Neural cell (in vitro differentiated cells): ENCODE results near the gene PIK3C2G. TPM values are rescaled to one million over a fixed set of nuclear protein-coding genes. Genes with fewer than 3 reads are reported as not detected.

Source experiments
- H2AFZ ChIP-seq: fragments of 200-600, 300-800 bp; sonication (generic), shearing (Covaris generic); 2 replicates; pipeline ENCODE4 v1.6.0; 2014; ENCODE audit warnings: low read depth, mild to moderate bottlenecking, antibody characterized with exemption, low read length, moderate library complexity
- H3F3A ChIP-seq: fragments of 200-600 bp; shearing (Covaris generic); 2 replicates; pipeline ENCODE4 v1.6.1; 2016; ENCODE audit warnings: mild to moderate bottlenecking, moderate library complexity, mixed read lengths, antibody characterized with exemption, low read length; ENCODE audit not compliant: insufficient read depth, poor library complexity, severe bottlenecking
- H3K27ac ChIP-seq: fragments of 200-600, 300-800 bp; sonication (generic), shearing (Covaris generic); 2 replicates; pipeline ENCODE4 v1.5.1; 2014; ENCODE audit warnings: mild to moderate bottlenecking, low read length, moderate library complexity
- H3K27me3 ChIP-seq: fragments of 300-800, 200-600 bp; sonication (generic), shearing (Covaris generic); 2 replicates; pipeline ENCODE4 v1.6.0; 2014; ENCODE audit warnings: mild to moderate bottlenecking, low read depth, low read length, moderate library complexity; ENCODE audit not compliant: insufficient read depth
- H3K36me3 ChIP-seq: fragments of 300-800, 200-600 bp; sonication (generic), shearing (Covaris generic); 2 replicates; pipeline ENCODE4 v1.5.1; 2014; ENCODE audit warnings: mild to moderate bottlenecking, antibody characterized with exemption, low read length, moderate library complexity; ENCODE audit not compliant: insufficient read depth
- H3K4me2 ChIP-seq: fragments of 300-800, 200-600 bp; sonication (generic), shearing (Covaris generic); 2 replicates; pipeline ENCODE4 v1.6.0; 2014; ENCODE audit warnings: mild to moderate bottlenecking, low read length
- H3K4me3 ChIP-seq: fragments of 300-800, 200-600 bp; sonication (generic), shearing (Covaris generic); 2 replicates; pipeline ENCODE4 v1.5.1; 2014; ENCODE audit warnings: mild to moderate bottlenecking, low read length, moderate library complexity
- H3K79me2 ChIP-seq: fragments of 200-600 bp; shearing (Covaris generic); replicated peaks from 2 replicates; pipeline ENCODE4 v1.6.0; 2014; ENCODE audit warnings: mild to moderate bottlenecking, low read length, moderate library complexity; ENCODE audit not compliant: insufficient read depth
- H3K9ac ChIP-seq: fragments of 300-800, 200-600 bp; sonication (generic), shearing (Covaris generic); 2 replicates; pipeline ENCODE4 v1.6.1; 2016; ENCODE audit warnings: mild to moderate bottlenecking, low read length, mixed read lengths
- H3K9me2 ChIP-seq: fragments of 200-600 bp; shearing (Covaris generic); 2 replicates; pipeline ENCODE4 v1.6.1; 2016; ENCODE audit warnings: mild to moderate bottlenecking, low read length, mixed read lengths; ENCODE audit not compliant: insufficient read depth
- H3K9me3 ChIP-seq: fragments of 200-600, 300-800 bp; sonication (generic), shearing (Covaris generic); 2 replicates; pipeline ENCODE4 v1.6.1; 2016; ENCODE audit warnings: mild to moderate bottlenecking, mixed run types, low read length, moderate library complexity, mixed read lengths
- H4K20me1 ChIP-seq: fragments of 200-600 bp; shearing (Covaris generic); 2 replicates; pipeline ENCODE4 v1.6.1; 2016; ENCODE audit warnings: mild to moderate bottlenecking, mixed run types; ENCODE audit not compliant: insufficient read depth
- EP300 ChIP-seq: fragments of 450-650 bp; conservative IDR thresholded peaks from 2 replicates; pipeline ENCODE4 v1.6.1; 2014; ENCODE audit warnings: antibody characterized with exemption, mild to moderate bottlenecking, moderate library complexity; ENCODE audit not compliant: poor library complexity, severe bottlenecking
- EZH2 ChIP-seq: fragments of 200-600, 300-800 bp; shearing (Covaris generic), sonication (generic); IDR thresholded peaks from 2 replicates; pipeline ENCODE4 v1.6.1; 2014; ENCODE audit warnings: antibody characterized with exemption, low read length, borderline replicate concordance, mild to moderate bottlenecking; ENCODE audit not compliant: insufficient read depth, poor library complexity, severe bottlenecking
- MXI1 ChIP-seq: fragments of 450-650 bp; conservative IDR thresholded peaks from 2 replicates; pipeline ENCODE4 v1.6.1; 2014; ENCODE audit warnings: antibody characterized with exemption, mild to moderate bottlenecking; ENCODE audit not compliant: poor library complexity, severe bottlenecking
- POLR2AphosphoS5 ChIP-seq: IDR thresholded peaks from 2 replicates; pipeline ENCODE4 v1.6.1; 2012
- RAD21 ChIP-seq: fragments of 450-650 bp; conservative IDR thresholded peaks from 2 replicates; pipeline ENCODE4 v1.6.1; 2014; ENCODE audit warnings: antibody characterized with exemption, mild to moderate bottlenecking, moderate library complexity
- SMC3 ChIP-seq: fragments of 450-650 bp; conservative IDR thresholded peaks from 2 replicates; pipeline ENCODE4 v1.6.1; 2014; ENCODE audit warnings: antibody characterized with exemption, mild to moderate bottlenecking, moderate library complexity; ENCODE audit not compliant: poor library complexity
- TAF1 ChIP-seq: IDR thresholded peaks from 2 replicates; pipeline ENCODE4 v1.6.1; 2012; ENCODE audit warnings: low read depth
- polyA plus RNA-seq: library from polyadenylated mRNA; depleted of rRNA; stranded (reverse); fragments of >200 nt; gene quantifications from 2 replicates; pipeline ENCODE4 v1.2.3, GENCODE V29; 2014
- TF ChIP-seq, protein P1 (sequence below): fragments of 450-650 bp; IDR thresholded peaks from 2 replicates; pipeline ENCODE4 v1.5.1; 2014; ENCODE audit warnings: antibody characterized with exemption, mild to moderate bottlenecking, moderate library complexity; ENCODE audit not compliant: poor library complexity, severe bottlenecking
- TF ChIP-seq, protein P2 (sequence below): IDR thresholded peaks from 2 replicates; pipeline ENCODE4 v1.6.1; 2012; ENCODE audit warnings: borderline replicate concordance

PIK3C2G gene
- polyA plus RNA-seq, 1 donor from 2014 or later = not detected

- no peak for TF ChIP-seq EZH2
Measured at GRCh38 chr12:18327036-18327435, 65.7 kb downstream of the PIK3C2G start.

DNA sequence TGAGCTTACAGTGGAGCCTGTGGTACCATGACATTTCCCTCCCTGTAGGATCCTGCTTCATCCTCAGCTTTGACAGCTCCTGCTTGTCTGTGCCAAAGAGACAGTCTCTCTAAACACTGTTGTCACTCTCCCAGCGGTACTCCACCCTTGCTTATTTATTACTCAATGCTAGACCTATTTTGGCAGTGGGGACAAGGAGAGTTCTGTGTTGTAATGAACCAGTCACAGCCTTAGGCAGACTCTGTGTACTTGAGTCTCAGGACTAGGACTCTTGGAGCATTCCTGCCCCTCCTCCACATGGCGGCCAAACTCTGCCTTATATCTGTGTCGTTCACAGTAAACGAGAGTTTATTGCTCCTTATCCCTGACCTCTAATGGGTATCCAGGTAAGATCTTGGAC lies 70.9 kb downstream of the PIK3C2G start:
- Histone ChIP-seq H3K36me3 (no peaks in the 10 kb centered on the region), H3K4me3 (no peak overlapping the region), H2AFZ (no peak overlapping the region), H3K9me2 (no peaks in the 10 kb centered on the region), H3K9me3 (no peaks in the 10 kb centered on the region), H3K27me3 (no peaks in the 10 kb centered on the region), H3K79me2 (no peaks in the 10 kb centered on the region), H3K4me2 (no peak overlapping the region), H3K9ac (no peak overlapping the region), H3F3A (no peaks in the 10 kb centered on the region), H3K27ac (no peak overlapping the region), H4K20me1 (no peaks in the 10 kb centered on the region)
- TF ChIP-seq, protein P1, sequence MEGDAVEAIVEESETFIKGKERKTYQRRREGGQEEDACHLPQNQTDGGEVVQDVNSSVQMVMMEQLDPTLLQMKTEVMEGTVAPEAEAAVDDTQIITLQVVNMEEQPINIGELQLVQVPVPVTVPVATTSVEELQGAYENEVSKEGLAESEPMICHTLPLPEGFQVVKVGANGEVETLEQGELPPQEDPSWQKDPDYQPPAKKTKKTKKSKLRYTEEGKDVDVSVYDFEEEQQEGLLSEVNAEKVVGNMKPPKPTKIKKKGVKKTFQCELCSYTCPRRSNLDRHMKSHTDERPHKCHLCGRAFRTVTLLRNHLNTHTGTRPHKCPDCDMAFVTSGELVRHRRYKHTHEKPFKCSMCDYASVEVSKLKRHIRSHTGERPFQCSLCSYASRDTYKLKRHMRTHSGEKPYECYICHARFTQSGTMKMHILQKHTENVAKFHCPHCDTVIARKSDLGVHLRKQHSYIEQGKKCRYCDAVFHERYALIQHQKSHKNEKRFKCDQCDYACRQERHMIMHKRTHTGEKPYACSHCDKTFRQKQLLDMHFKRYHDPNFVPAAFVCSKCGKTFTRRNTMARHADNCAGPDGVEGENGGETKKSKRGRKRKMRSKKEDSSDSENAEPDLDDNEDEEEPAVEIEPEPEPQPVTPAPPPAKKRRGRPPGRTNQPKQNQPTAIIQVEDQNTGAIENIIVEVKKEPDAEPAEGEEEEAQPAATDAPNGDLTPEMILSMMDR = no peak
- TF ChIP-seq RAD21 = no peak
- no peak for TF ChIP-seq POLR2AphosphoS5
- no peak for TF ChIP-seq EP300
- TF ChIP-seq TAF1 = no peak
- no peak for TF ChIP-seq EZH2
- TF ChIP-seq, protein P2, sequence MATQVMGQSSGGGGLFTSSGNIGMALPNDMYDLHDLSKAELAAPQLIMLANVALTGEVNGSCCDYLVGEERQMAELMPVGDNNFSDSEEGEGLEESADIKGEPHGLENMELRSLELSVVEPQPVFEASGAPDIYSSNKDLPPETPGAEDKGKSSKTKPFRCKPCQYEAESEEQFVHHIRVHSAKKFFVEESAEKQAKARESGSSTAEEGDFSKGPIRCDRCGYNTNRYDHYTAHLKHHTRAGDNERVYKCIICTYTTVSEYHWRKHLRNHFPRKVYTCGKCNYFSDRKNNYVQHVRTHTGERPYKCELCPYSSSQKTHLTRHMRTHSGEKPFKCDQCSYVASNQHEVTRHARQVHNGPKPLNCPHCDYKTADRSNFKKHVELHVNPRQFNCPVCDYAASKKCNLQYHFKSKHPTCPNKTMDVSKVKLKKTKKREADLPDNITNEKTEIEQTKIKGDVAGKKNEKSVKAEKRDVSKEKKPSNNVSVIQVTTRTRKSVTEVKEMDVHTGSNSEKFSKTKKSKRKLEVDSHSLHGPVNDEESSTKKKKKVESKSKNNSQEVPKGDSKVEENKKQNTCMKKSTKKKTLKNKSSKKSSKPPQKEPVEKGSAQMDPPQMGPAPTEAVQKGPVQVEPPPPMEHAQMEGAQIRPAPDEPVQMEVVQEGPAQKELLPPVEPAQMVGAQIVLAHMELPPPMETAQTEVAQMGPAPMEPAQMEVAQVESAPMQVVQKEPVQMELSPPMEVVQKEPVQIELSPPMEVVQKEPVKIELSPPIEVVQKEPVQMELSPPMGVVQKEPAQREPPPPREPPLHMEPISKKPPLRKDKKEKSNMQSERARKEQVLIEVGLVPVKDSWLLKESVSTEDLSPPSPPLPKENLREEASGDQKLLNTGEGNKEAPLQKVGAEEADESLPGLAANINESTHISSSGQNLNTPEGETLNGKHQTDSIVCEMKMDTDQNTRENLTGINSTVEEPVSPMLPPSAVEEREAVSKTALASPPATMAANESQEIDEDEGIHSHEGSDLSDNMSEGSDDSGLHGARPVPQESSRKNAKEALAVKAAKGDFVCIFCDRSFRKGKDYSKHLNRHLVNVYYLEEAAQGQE = no peak
- no peak for TF ChIP-seq MXI1
- no peak for TF ChIP-seq SMC3

More at GRCh38 chr12:18327036-18327435, 65.7 kb downstream of the PIK3C2G start:
- Histone ChIP-seq H3F3A (no peaks in the 10 kb centered on the region), H3K9ac (no peak overlapping the region), H3K9me2 (no peaks in the 10 kb centered on the region), H3K79me2 (no peaks in the 10 kb centered on the region), H3K36me3 (no peaks in the 10 kb centered on the region), H4K20me1 (no peaks in the 10 kb centered on the region), H2AFZ (no peak overlapping the region), H3K27ac (no peak overlapping the region), H3K27me3 (no peaks in the 10 kb centered on the region), H3K9me3 (no peaks in the 10 kb centered on the region), H3K4me2 (no peak overlapping the region), H3K4me3 (no peak overlapping the region)

DNA sequence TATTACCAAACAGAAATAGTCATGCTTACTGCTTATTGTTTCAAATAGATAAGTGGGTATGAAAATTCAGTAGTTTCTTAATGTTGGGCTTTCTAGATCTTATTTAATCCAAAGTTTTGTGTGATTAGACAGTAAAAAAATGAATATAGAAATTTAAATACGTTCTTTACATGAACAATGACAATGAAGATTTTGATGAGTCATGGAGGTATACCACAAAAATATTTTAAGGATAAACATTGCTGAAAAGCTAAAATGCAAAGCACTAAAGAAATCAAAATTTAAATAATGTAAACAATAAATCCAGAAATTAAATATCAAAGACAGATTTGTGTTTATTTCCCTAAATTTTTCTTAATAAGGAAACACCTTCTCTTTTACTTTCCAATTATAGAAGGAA lies 78.3 kb downstream of the PIK3C2G start:
- H2AFZ ChIP-seq = no peak overlapping the region
- TF ChIP-seq, protein P1 = no peak
- no peak for TF ChIP-seq EZH2
- TF ChIP-seq MXI1 = no peak
- no peak for TF ChIP-seq EP300
- no peak for TF ChIP-seq POLR2AphosphoS5
- TF ChIP-seq, protein P2 = no peak
- TF ChIP-seq SMC3 = no peak

More for the DNA sequence above, 78.3 kb downstream of the PIK3C2G start:
- H3K36me3 ChIP-seq = no peaks in the 10 kb centered on the region
- H4K20me1 ChIP-seq = no peaks in the 10 kb centered on the region
- no peak overlapping the region for H3K27ac ChIP-seq
- no peak overlapping the region for H3K4me3 ChIP-seq
- no peak overlapping the region for H3K9ac ChIP-seq
- H3K4me2 ChIP-seq = no peak overlapping the region
- H3F3A ChIP-seq = no peaks in the 10 kb centered on the region
- no peaks in the 10 kb centered on the region for H3K9me3 ChIP-seq
- no peaks in the 10 kb centered on the region for H3K79me2 ChIP-seq
- H3K27me3 ChIP-seq = no peaks in the 10 kb centered on the region
- no peaks in the 10 kb centered on the region for H3K9me2 ChIP-seq
